SK-N-SH treated with all-trans-retinoic acid at 6 μM for 48 hours (cell line): ENCODE data around the gene ELAC2.
A peak's percentile ranks its signal among the peaks of the same experiment; 100 is the strongest.

Experiments
- ATAC-seq: fragments of 200-7000 bp; cut with Tn5 transposase; 3 replicates; pipeline ENCODE4 v1.9.1; 2020; ENCODE audit warnings: mild to moderate bottlenecking, moderate library complexity
- ARNTL ChIP-seq: fragments of 450-650 bp; formaldehyde crosslinking; IDR thresholded peaks from 2 replicates; pipeline ENCODE4 v1.5.0; 2020; ENCODE audit warnings: low read depth, mild to moderate bottlenecking, moderate library complexity, borderline replicate concordance
- BACH2 ChIP-seq: fragments of 250-450 bp; sonication (Bioruptor Pico); IDR thresholded peaks from 2 replicates; pipeline ENCODE4 v1.9.0; 2021; ENCODE audit warnings: mild to moderate bottlenecking, borderline replicate concordance
- CREB5 ChIP-seq: fragments of 250-450 bp; sonication (Bioruptor Pico); IDR thresholded peaks from 2 replicates; pipeline ENCODE4 v1.5.1; 2020; ENCODE audit warnings: low read depth, mild to moderate bottlenecking, moderate library complexity
- CSDC2 ChIP-seq: fragments of 250-450 bp; sonication (Bioruptor Pico); IDR thresholded peaks from 2 replicates; pipeline ENCODE4 v1.5.0; 2020; ENCODE audit warnings: mild to moderate bottlenecking, moderate library complexity
- CSRNP3 ChIP-seq: fragments of 250-450 bp; sonication (Bioruptor Pico); IDR thresholded peaks from 2 replicates; pipeline ENCODE4 v1.5.1; 2021; ENCODE audit warnings: mild to moderate bottlenecking, moderate library complexity
- ESRRG ChIP-seq: fragments of 250-450 bp; sonication (Bioruptor Pico); IDR thresholded peaks from 2 replicates; pipeline ENCODE4 v1.6.1; 2021; ENCODE audit warnings: mild to moderate bottlenecking
- GLIS3 ChIP-seq: fragments of 250-450 bp; sonication (Bioruptor Pico); IDR thresholded peaks from 2 replicates; pipeline ENCODE4 v1.5.0; 2020; ENCODE audit warnings: mild to moderate bottlenecking, moderate library complexity
- ISL1 ChIP-seq: fragments of 250-450 bp; sonication (Bioruptor Pico); IDR thresholded peaks from 2 replicates; pipeline ENCODE4 v2.1.2; 2022; ENCODE audit warnings: mild to moderate bottlenecking, moderate library complexity
- OSR1 ChIP-seq: fragments of 250-450 bp; sonication (Bioruptor Pico); IDR thresholded peaks from 2 replicates; pipeline ENCODE4 v1.8.0; 2022; ENCODE audit warnings: moderate library complexity, mild to moderate bottlenecking, inconsistent platforms
- PPARA ChIP-seq: fragments of 250-450 bp; sonication (Bioruptor Pico); IDR thresholded peaks from 2 replicates; pipeline ENCODE4 v1.5.0; 2020; ENCODE audit warnings: mild to moderate bottlenecking, borderline replicate concordance
- RARB ChIP-seq: fragments of 250-450 bp; sonication (Bioruptor Pico); IDR thresholded peaks from 2 replicates; pipeline ENCODE4 v1.8.0; 2021; ENCODE audit warnings: mild to moderate bottlenecking, moderate library complexity
- SNAI2 ChIP-seq: fragments of 250-450 bp; sonication (Bioruptor Pico); IDR thresholded peaks from 2 replicates; pipeline ENCODE4 v1.5.0; 2020; ENCODE audit warnings: mild to moderate bottlenecking, moderate library complexity
- TCF4 ChIP-seq: fragments of 250-450 bp; sonication (Bioruptor Pico); IDR thresholded peaks from 2 replicates; pipeline ENCODE4 v1.8.0; 2021; ENCODE audit warnings: mild to moderate bottlenecking, moderate library complexity, borderline replicate concordance
- TOX ChIP-seq: fragments of 250-450 bp; sonication (Bioruptor Pico); IDR thresholded peaks from 2 replicates; pipeline ENCODE4 v1.8.0; 2021; ENCODE audit warnings: mild to moderate bottlenecking, moderate library complexity, borderline replicate concordance
- TSHZ2 ChIP-seq: fragments of 250-450 bp; sonication (Bioruptor Pico); IDR thresholded peaks from 2 replicates; pipeline ENCODE4 v1.5.0; 2020; ENCODE audit warnings: mild to moderate bottlenecking, moderate library complexity
- ZC3H10 ChIP-seq: fragments of 250-450 bp; sonication (Bioruptor Pico); IDR thresholded peaks from 2 replicates; pipeline ENCODE4 v1.5.1; 2021; ENCODE audit warnings: mild to moderate bottlenecking, moderate library complexity
- ZFP3 ChIP-seq: fragments of 250-450 bp; sonication (Bioruptor Pico); IDR thresholded peaks from 2 replicates; pipeline ENCODE4 v1.5.0; 2020; ENCODE audit warnings: mild to moderate bottlenecking, moderate library complexity
- ZFP30 ChIP-seq: fragments of 450-650 bp; formaldehyde crosslinking; IDR thresholded peaks from 2 replicates; pipeline ENCODE4 v1.5.0; 2022; ENCODE audit warnings: mild to moderate bottlenecking, moderate library complexity
- ZNF565 ChIP-seq: fragments of 450-650 bp; formaldehyde crosslinking; conservative IDR thresholded peaks from 2 replicates; pipeline ENCODE4 v1.5.0; 2020; ENCODE audit warnings: low read depth, mild to moderate bottlenecking, moderate library complexity
- ZNF70 ChIP-seq: fragments of 450-650 bp; formaldehyde crosslinking; IDR thresholded peaks from 2 replicates; pipeline ENCODE4 v1.5.0; 2020; ENCODE audit warnings: mild to moderate bottlenecking, moderate library complexity
- ZNF8 ChIP-seq: fragments of 450-650 bp; formaldehyde crosslinking; IDR thresholded peaks from 2 replicates; pipeline ENCODE4 v1.5.0; 2020; ENCODE audit warnings: mild to moderate bottlenecking, moderate library complexity
- TF ChIP-seq, protein P1 (sequence below): fragments of 250-450 bp; sonication (Bioruptor Pico); IDR thresholded peaks from 2 replicates; pipeline ENCODE4 v1.8.0; 2020; ENCODE audit warnings: mild to moderate bottlenecking, moderate library complexity, borderline replicate concordance

Gene ELAC2

DNA sequence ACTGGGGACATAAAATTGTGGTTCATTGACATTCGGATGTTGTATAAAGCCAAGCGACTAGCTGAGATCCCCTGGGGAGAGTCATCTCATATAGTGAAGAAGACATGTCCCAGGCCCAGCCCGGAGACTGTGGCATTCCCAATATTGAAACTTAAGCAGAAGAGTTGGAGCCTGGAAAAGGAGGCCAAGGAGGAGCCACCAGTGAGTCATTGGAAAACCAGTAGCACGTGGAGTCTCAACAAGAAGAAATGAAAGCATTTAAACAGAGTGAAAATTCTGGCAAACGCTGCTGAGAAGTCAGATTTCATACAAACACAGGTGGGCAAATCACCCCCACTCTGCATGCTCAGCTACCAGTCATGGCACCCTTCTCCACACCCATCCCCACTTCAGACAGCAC, 9.4 kb upstream of the ELAC2 start:
- TF ChIP-seq CSDC2 (CRISPR knock-in tag) (no peak), TCF4 (CRISPR knock-in tag) (no peak)
- no peak for ATAC-seq

DNA sequence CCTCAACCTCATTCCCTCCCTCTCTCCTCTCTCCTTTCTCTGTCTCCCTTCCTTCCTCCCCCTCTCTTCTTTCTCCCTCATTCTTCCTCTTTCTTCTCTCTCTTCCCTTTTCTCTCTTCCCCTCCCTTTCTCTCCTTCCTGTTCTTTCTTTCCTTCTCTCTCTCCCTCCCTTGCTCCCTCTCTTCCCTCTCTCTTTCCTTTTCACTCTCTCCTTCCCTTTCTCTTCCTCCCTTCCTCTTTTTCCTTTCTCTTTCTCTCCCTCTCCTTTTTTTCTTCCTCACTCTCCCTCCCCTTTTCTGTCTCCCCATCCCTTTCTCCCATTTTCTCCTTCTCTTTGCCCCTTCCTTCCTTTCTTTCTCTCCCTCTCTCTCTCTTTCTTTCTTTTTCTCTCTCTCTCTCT, 7.9 kb upstream of the ELAC2 start:
- TF ChIP-seq TSHZ2 (CRISPR knock-in tag): no peak
- no peak for TF ChIP-seq ESRRG
- no peak for TF ChIP-seq CREB5 (CRISPR knock-in tag)
- TF ChIP-seq ZNF565 (CRISPR knock-in tag): no peak
- no peak for TF ChIP-seq CSRNP3 (CRISPR knock-in tag)
- no peak for TF ChIP-seq GLIS3 (CRISPR knock-in tag)
- TF ChIP-seq ARNTL (CRISPR knock-in tag): no peak
- no peak for TF ChIP-seq PPARA
- TF ChIP-seq CSDC2 (CRISPR knock-in tag): no peak
- no peak for TF ChIP-seq TCF4 (CRISPR knock-in tag)
- no peak for TF ChIP-seq ISL1 (CRISPR knock-in tag)
- no peak for TF ChIP-seq ZNF8 (CRISPR knock-in tag)
- no peak for TF ChIP-seq ZNF70 (CRISPR knock-in tag)
- TF ChIP-seq ZC3H10 (CRISPR knock-in tag): no peak
- no peak for TF ChIP-seq ZFP3 (CRISPR knock-in tag)
- TF ChIP-seq OSR1 (CRISPR knock-in tag): no peak
- no peak for TF ChIP-seq ZFP30
- no peak for TF ChIP-seq TOX (CRISPR knock-in tag)
- TF ChIP-seq RARB (CRISPR knock-in tag): no peak

DNA sequence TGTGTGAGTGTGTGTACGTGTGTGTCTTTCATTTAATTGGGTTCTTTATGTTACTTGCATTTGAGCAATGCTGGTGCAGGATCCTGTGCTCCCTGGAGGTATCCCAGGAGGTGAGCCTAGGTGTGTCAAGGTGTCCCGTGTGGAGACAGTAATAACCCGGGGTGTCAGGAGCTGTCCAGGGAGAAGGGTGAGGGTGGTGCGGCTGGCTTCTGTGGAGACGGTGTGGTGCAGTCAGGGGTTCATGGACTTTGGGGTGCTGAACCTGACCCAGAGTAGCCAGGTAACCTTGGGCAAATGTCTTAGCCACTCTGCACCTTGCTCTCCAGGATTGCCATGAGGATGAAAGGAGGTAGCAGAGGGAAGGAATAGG, 7.4 kb upstream of the ELAC2 start:
- no peak for TF ChIP-seq ESRRG
- no peak for TF ChIP-seq OSR1 (CRISPR knock-in tag)
- TF ChIP-seq ZFP3 (CRISPR knock-in tag): no peak
- TF ChIP-seq PPARA: no peak
- no peak for ATAC-seq

More for the DNA sequence above, 7.9 kb upstream of the ELAC2 start:
- ATAC-seq: no peak

GRCh38 chr17:13024526-13025257, 6.9 kb upstream of the ELAC2 start:
- ATAC-seq: peak; percentile 99
- TF ChIP-seq CSDC2 (CRISPR knock-in tag): no peak
- no peak for TF ChIP-seq BACH2 (CRISPR knock-in tag)
- TF ChIP-seq CREB5 (CRISPR knock-in tag): no peak
- no peak for TF ChIP-seq ZNF565 (CRISPR knock-in tag)
- no peak for TF ChIP-seq ISL1 (CRISPR knock-in tag)
- no peak for TF ChIP-seq ZFP3 (CRISPR knock-in tag)
- TF ChIP-seq RARB (CRISPR knock-in tag): no peak
- TF ChIP-seq ESRRG: no peak
- TF ChIP-seq ZNF70 (CRISPR knock-in tag): no peak
- TF ChIP-seq SNAI2 (CRISPR knock-in tag): no peak
- no peak for TF ChIP-seq TCF4 (CRISPR knock-in tag)
- TF ChIP-seq, protein P1, sequence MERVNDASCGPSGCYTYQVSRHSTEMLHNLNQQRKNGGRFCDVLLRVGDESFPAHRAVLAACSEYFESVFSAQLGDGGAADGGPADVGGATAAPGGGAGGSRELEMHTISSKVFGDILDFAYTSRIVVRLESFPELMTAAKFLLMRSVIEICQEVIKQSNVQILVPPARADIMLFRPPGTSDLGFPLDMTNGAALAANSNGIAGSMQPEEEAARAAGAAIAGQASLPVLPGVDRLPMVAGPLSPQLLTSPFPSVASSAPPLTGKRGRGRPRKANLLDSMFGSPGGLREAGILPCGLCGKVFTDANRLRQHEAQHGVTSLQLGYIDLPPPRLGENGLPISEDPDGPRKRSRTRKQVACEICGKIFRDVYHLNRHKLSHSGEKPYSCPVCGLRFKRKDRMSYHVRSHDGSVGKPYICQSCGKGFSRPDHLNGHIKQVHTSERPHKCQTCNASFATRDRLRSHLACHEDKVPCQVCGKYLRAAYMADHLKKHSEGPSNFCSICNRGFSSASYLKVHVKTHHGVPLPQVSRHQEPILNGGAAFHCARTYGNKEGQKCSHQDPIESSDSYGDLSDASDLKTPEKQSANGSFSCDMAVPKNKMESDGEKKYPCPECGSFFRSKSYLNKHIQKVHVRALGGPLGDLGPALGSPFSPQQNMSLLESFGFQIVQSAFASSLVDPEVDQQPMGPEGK (CRISPR knock-in tag): no peak
